HUES6 (cell line): ENCODE measurements around the gene SORT1.

Source experiments
- H3K27ac ChIP-seq: 2 replicates; pipeline ENCODE4 v1.7.0; 2013; ENCODE audit warnings: low read depth, mild to moderate bottlenecking, low read length, inconsistent platforms
- H3K27me3 ChIP-seq: 2 replicates; pipeline ENCODE4 v1.6.1; 2013; ENCODE audit warnings: low read length; ENCODE audit not compliant: control insufficient read depth, insufficient read depth
- H3K36me3 ChIP-seq: 2 replicates; pipeline ENCODE4 v1.6.1; 2013; ENCODE audit warnings: low read length; ENCODE audit not compliant: control insufficient read depth, insufficient read depth
- H3K4me1 ChIP-seq: 2 replicates; pipeline ENCODE4 v1.6.1; 2013; ENCODE audit warnings: low read length; ENCODE audit not compliant: control insufficient read depth, insufficient read depth
- H3K4me3 ChIP-seq: 2 replicates; pipeline ENCODE4 v1.5.1; 2013; ENCODE audit warnings: low read depth, low read length
- H3K9ac ChIP-seq: one replicate; pipeline ENCODE4 v1.6.1; 2013; ENCODE audit warnings: mild to moderate bottlenecking, low read length
- H3K9me3 ChIP-seq: 2 replicates; pipeline ENCODE4 v1.6.1; 2013; ENCODE audit warnings: low read depth, low read length; ENCODE audit not compliant: control insufficient read depth, insufficient read depth

The SORT1 gene

DNA sequence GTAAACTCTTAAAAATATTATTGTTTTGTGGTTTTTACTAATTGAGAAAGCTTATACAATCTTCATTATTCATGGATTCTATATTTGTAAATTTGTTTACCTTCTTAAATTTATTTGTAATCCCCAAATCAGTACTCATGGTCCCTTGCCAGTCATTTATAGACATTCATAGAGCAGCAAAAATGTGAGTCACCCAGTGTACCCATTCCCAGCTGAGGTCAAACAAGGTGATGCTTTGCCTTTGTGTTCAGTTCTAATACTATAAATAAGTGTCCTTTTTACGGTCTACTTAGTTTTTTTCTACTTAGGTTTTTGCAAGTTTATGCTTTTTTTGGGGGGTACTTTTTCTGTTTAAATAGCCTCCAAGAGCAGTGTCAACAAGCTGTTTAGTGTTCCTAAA lies 36.1 kb downstream of the SORT1 start:
- Histone ChIP-seq H3K27ac (no peak overlapping the region), H3K27me3 (no peaks in the 10 kb centered on the region), H3K9me3 (no peaks in the 10 kb centered on the region), H3K4me1 (no peaks in the 10 kb centered on the region), H3K36me3 (peaks cover 8% of the 10 kb centered on the region), H3K4me3 (no peak overlapping the region), H3K9ac (no peak overlapping the region)

DNA sequence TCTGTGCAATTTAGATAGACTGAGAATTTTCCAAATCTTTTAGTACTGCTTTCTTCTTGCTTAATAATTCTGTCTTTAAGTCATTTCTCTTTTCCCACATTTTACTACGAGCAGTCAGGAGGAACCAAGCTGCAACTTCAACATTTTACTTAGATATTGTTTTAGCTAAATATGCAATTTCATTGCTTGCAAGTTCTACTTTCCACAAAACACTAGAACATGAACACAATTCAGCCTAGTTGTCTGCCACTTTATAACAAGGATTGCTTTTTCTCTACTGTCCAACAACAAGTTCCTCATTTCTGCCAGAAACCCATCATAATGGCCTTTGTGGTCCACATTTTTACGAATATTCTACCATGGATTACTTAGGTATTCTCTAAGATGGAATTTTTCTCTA lies 36.6 kb downstream of the SORT1 start:
- Histone ChIP-seq H3K36me3 (peaks cover 3% of the 10 kb centered on the region; the same call in 1 of the 2 replicates), H3K4me3 (no peak overlapping the region), H3K9ac (no peak overlapping the region), H3K27me3 (no peaks in the 10 kb centered on the region), H3K27ac (no peak overlapping the region), H3K9me3 (no peaks in the 10 kb centered on the region), H3K4me1 (no peaks in the 10 kb centered on the region)

DNA sequence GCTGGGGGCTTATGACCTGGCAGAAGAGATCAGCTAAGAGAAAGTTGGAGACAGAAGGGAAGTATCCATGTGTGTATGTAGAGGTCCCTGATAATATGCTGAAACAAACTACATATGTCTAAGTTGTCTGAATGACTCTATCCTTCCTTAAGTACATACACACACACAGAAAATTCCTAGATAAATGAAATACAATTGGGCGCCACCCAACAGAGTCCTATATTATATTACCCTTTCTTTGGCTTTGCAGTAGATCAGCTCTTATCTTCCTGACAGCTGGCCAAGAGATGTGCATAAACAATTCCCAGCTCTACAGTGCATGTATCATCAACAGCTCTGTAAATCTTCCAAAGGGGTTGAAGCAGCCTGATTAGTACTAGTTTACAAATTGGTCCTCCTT lies 40.1 kb downstream of the SORT1 start:
- H3K4me3 ChIP-seq, result no peak overlapping the region
- H3K36me3 ChIP-seq, result peaks cover 9% of the 10 kb centered on the region
- H3K9me3 ChIP-seq, result no peaks in the 10 kb centered on the region
- H3K9ac ChIP-seq, result no peak overlapping the region
- no peak overlapping the region for H3K27ac ChIP-seq
- H3K4me1 ChIP-seq, result no peaks in the 10 kb centered on the region; the same call in 1 of the 2 replicates
- no peaks in the 10 kb centered on the region for H3K27me3 ChIP-seq

DNA sequence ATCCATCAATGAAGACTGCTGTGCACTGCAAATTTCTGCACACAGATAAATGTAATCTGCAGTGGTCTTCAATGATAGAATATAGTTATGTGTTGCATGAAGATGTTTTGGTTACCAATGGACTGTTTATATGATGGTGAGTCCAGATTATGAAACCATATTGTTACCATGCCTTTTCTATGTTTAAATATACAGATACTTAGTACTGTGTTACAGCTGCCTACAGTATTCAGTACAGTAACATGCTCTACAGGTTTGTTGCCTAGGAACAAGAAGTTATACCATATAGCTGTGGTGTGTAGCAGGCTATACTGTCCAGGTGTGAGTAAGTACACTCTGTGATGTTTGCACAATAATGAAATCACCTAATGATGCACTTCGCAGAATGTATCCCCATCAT lies 40.8 kb downstream of the SORT1 start:
- no peak overlapping the region for H3K4me3 ChIP-seq
- H3K4me1 ChIP-seq, result no peaks in the 10 kb centered on the region; the same call in 1 of the 2 replicates
- peaks cover 16% of the 10 kb centered on the region for H3K36me3 ChIP-seq
- H3K27me3 ChIP-seq, result no peaks in the 10 kb centered on the region
- no peak overlapping the region for H3K27ac ChIP-seq
- no peaks in the 10 kb centered on the region for H3K9me3 ChIP-seq
- no peak overlapping the region for H3K9ac ChIP-seq

DNA sequence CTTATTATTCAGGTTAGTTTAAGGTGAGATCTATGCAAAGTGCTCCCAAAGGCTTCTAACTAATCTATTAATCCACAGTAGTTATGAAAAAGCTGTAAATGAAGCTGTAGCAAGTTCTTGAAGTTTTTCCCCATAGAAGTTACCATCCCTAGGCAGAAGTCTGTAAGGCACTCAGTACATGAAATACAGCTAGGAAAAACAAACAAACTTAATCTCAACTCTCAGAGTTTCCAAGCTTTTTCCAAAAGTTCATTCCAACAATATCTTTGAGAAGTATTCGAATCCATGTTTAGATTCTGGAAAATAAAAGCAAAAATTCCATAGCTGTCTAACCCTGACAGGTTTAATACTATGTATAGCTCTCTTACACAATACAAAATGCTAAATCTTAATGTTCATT lies 41.2 kb downstream of the SORT1 start:
- Histone ChIP-seq H3K36me3 (peaks cover 20% of the 10 kb centered on the region), H3K4me1 (no peaks in the 10 kb centered on the region; the same call in 1 of the 2 replicates), H3K4me3 (no peak overlapping the region), H3K9me3 (no peaks in the 10 kb centered on the region), H3K27me3 (no peaks in the 10 kb centered on the region), H3K9ac (no peak overlapping the region), H3K27ac (no peak overlapping the region)

DNA sequence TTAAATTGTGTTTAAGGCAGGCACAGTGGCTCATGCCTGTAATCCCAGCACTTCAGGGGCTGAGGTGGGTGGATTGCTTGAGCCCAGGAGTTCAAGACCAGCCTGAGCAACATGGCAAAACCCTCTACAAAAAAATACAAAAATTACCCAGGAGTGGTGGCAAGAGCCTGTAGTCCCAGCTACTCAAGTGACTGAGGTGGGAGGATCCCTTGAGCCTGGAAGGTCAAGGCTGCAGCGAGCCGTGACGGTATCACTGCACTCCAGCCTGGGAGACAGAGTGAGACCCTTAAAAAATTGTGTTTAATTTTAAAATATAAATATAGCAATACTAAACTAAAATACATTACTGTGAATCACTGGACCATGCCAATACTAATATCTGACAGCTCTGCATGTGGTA lies 42.8 kb downstream of the SORT1 start:
- peaks cover 36% of the 10 kb centered on the region for H3K36me3 ChIP-seq
- no peak overlapping the region for H3K27ac ChIP-seq
- no peaks in the 10 kb centered on the region for H3K27me3 ChIP-seq

DNA sequence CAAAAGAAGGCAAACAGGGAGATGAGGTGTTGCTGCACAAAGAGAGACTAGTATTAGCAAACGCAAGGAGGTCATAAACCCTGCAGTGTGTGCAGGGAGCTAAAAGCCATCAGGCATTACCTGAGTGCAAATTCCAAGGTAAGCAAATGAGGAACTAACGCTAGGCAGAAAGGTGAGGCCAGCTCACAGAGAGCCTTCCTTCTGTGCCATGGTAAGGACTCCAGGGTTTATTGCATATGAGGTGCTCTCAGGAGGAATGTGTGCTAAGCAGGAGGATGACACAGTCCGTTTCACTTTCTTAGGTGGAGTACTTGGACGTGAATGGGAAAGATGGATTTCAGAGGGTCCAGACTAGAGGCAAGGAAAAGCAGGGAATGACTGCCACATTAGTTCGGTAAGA lies 46.3 kb downstream of the SORT1 start:
- H3K27me3 ChIP-seq, result no peaks in the 10 kb centered on the region
- no peak overlapping the region for H3K4me3 ChIP-seq
- no peak overlapping the region for H3K9ac ChIP-seq
- H3K9me3 ChIP-seq, result no peaks in the 10 kb centered on the region
- H3K4me1 ChIP-seq, result no peaks in the 10 kb centered on the region; the same call in 1 of the 2 replicates
- no peak overlapping the region for H3K27ac ChIP-seq
- peaks cover 55% of the 10 kb centered on the region for H3K36me3 ChIP-seq

More for the DNA sequence above, 42.8 kb downstream of the SORT1 start:
- no peak overlapping the region for H3K4me3 ChIP-seq
- no peaks in the 10 kb centered on the region; the same call in 1 of the 2 replicates for H3K4me1 ChIP-seq
- H3K9me3 ChIP-seq, result no peaks in the 10 kb centered on the region
- no peak overlapping the region for H3K9ac ChIP-seq

DNA sequence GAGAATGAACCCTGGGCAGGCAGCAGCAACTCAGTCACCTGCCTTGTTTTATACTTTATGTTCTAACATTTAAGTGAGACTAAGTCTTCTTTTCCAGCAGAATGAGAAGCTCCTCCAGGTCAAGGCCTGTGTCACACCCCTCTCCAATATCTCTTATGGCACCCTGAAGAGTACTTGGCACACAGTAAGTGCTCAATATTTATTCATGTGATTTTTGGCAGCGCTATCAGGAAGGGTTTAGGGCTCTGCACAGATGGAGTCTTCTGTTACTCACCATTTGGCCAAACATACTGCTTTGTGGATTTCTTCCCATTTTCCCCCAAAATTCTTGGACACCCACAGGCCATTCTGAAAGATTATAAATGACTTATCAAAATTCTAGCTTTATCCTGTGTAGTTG lies 47.1 kb downstream of the SORT1 start:
- no peak overlapping the region for H3K4me3 ChIP-seq
- H3K9me3 ChIP-seq, result no peaks in the 10 kb centered on the region
- no peaks in the 10 kb centered on the region for H3K27me3 ChIP-seq
- H3K9ac ChIP-seq, result no peak overlapping the region
- H3K36me3 ChIP-seq, result peaks cover 57% of the 10 kb centered on the region
- no peaks in the 10 kb centered on the region; the same call in 1 of the 2 replicates for H3K4me1 ChIP-seq
- no peak overlapping the region for H3K27ac ChIP-seq

DNA sequence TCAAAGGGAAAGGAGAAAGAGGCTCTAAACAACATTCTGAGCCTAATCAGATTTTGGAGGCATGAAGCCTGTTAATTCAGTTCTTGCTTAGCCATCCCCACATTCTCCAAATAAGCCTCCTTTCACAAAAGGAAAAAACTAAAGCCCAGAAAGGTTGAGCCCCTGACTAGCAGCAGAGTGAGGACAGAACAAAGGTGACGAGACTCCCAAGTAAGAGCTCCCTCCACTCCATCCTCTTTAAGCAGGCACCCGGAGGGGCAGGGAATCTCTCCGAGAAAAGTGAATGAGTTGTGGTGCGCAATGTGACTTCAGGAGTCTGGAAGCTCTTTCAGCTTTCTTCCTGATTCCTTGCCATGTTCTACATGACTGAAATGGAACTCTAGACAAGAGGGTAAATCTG lies 47.5 kb downstream of the SORT1 start:
- H3K4me1 ChIP-seq, result no peaks in the 10 kb centered on the region; the same call in 1 of the 2 replicates
- no peak overlapping the region for H3K4me3 ChIP-seq
- peaks cover 62% of the 10 kb centered on the region for H3K36me3 ChIP-seq
- H3K27ac ChIP-seq, result no peak overlapping the region
- H3K9me3 ChIP-seq, result no peaks in the 10 kb centered on the region
- no peak overlapping the region for H3K9ac ChIP-seq
- H3K27me3 ChIP-seq, result no peaks in the 10 kb centered on the region

DNA sequence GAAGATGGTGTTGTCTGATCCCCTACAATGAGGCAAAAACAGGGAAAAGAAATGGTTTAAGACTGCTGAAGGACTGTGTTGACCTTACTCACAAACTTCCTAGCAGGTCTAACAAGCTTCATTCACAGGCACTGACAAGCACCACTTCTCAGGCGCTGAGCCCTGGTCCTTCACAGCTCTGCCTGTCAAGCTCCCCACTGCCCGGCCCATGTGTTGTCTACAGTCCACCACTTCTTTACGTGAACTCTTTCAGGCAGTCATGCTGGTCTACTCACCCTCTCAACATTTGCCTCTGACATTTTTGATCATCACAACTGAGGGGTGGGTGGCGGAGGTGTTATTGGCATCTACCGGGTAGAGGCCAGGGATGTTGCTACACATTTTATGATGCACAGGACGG lies 50.2 kb downstream of the SORT1 start:
- H3K4me3 ChIP-seq, result no peak overlapping the region
- no peaks in the 10 kb centered on the region for H3K9me3 ChIP-seq
- no peaks in the 10 kb centered on the region for H3K4me1 ChIP-seq
- H3K9ac ChIP-seq, result no peak overlapping the region
- no peaks in the 10 kb centered on the region for H3K27me3 ChIP-seq
- H3K27ac ChIP-seq, result no peak overlapping the region
- H3K36me3 ChIP-seq, result peaks cover 64% of the 10 kb centered on the region

DNA sequence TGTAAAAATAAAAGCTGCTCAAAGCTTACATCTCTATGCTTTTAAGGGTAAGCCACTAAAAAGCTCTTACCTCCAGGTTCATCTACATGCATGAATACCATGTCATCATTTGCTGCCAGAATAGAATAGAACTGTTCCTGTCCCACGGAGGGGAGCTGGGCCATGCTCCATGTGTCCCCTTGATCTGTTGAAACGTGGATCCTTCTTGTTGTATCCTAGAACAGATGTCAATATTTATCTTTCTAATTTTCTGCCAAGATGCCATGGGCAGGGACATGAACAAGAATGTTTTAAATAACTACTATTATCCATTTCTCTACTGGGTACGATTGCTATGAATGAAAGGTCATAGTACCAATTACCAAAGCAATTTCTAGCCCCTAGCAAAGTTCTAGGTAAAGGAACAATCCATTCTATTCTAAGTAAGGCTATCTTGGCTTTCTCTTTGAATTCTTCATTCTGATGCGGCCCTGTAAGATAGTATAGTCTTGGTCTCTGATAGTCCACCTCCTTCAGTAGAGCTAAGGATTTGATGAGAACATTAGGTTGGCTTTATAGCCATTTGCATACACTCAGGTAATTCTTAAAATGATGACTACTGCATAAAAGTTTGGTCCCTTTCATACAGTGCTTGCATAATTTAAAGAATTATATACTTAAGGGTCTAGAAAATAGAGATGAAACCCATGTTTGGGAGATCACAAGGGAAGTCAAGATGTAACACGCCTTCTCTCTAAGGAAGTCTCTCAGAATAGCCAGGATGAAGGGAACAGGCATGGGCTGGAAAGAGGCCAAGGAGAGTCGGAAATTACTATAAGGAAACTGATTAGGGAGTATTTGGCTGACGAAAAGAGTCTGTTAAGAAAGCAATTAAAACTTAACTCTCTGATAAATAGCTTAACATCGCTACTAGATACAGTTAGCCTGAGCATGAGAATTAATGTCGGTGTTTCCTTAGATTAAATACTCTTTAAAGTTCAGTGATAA lies 55.5 kb downstream of the SORT1 start:
- Histone ChIP-seq H3K4me1 (no peaks in the 10 kb centered on the region), H3K9ac (no peak overlapping the region), H3K9me3 (no peaks in the 10 kb centered on the region), H3K27me3 (no peaks in the 10 kb centered on the region), H3K27ac (no peak overlapping the region), H3K36me3 (peaks cover 68% of the 10 kb centered on the region), H3K4me3 (no peak overlapping the region)
